Measurements from ENCODE around the gene PTGR2. TPM values are rescaled to one million over a fixed set of nuclear protein-coding genes. Genes with fewer than 3 reads are reported as not detected.
A peak's percentile ranks its signal among the peaks of the same experiment; 100 is the strongest.

The PTGR2 gene
- 5.7 TPM for total RNA-seq

DNA sequence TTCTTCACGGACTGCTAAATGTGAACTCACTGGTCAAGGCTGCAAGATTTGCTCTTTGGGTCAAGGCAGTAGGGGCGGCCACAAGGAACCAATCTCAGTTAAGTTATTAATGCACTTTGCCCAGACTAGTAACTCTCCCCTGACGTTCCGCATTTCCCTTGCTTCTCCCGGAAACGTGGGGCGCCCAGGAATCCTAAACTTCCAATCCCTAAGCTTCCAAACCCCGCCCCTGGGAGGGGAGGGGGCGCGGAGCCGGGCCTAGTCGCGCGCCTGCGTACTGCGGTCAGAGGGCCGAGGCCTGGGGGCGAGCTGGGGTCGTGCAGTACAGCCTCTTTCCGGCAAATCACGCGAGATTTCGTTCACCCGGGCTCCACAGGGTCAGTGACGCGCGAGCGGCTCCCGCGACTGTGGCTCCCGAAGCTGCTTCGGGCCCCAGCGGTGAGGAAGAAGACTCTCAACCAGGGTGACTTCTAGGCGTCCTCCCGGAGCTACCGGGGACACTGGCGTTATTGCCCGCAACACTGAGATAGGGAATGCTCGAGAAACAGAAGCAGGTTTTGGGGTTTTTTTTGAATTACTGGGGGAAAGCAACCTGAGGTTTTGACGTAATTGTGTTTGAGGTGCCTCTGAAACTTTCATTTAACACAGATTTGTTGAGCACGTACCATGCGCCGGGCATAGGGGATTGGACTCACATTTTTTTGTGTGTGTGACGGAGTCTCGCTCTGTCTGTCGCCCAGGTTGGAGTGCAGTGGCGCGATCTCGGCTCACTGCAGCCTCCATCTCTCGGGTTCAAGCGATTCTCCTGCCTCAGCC, at the start of gene PTGR2:
Gene PTGR2 (plus strand): TSS at position 265 of the 816 bp plus-strand sequence. CDS start 7,032 bp downstream, outside the sequence.
- H3K4me1 ChIP-seq (ENCODE audit: control insufficient read depth in 3 of 3, insufficient read depth in 3 of 3, low read length in 3 of 3) = peaks cover 7 to 10% (median 9%) of the 10 kb centered on the region in 3 donors
- no peaks in the 10 kb centered on the region for H3K27me3 ChIP-seq (ENCODE audit: control insufficient read depth in 3 of 3, insufficient read depth in 3 of 3, low read length in 3 of 3)
- peak within 1 kb of the TSS; percentile 86 to 99 (median 95) for H3K9ac ChIP-seq (ENCODE audit: low read depth in 1 of 3, low read length in 3 of 3)
- H3K9me3 ChIP-seq (ENCODE audit: control insufficient read depth in 3 of 3, low read length in 3 of 3) = no peaks in the 10 kb centered on the region
- H3K36me3 ChIP-seq (ENCODE audit: control insufficient read depth in 3 of 3, insufficient read depth in 3 of 3, low read length in 3 of 3) = no peaks in the 10 kb centered on the region
- H3K27ac ChIP-seq (ENCODE audit: low read depth, low read length) = peak within 1 kb of the TSS; percentile 85
- H3K4me3 ChIP-seq (ENCODE audit: low read length in 3 of 3) = peak within 1 kb of the TSS; percentile 82 to 94 (median 92)

GRCh38 chr14:73802431-73803188, 49.0 kb upstream of the PTGR2 start:
- Histone ChIP-seq H3K9ac (ENCODE audit: low read depth in 1 of 3, low read length in 3 of 3) (no peak overlapping the region), H3K27ac (ENCODE audit: low read depth, low read length) (no peak overlapping the region), H3K9me3 (ENCODE audit: control insufficient read depth in 3 of 3, low read length in 3 of 3) (no peaks in the 10 kb centered on the region), H3K27me3 (ENCODE audit: control insufficient read depth in 3 of 3, insufficient read depth in 3 of 3, low read length in 3 of 3) (no peaks in the 10 kb centered on the region), H3K4me1 (ENCODE audit: control insufficient read depth in 3 of 3, insufficient read depth in 3 of 3, low read length in 3 of 3) (peaks cover 4 to 7% (median 5%) of the 10 kb centered on the region in 3 donors), H3K36me3 (ENCODE audit: control insufficient read depth in 3 of 3, insufficient read depth in 3 of 3, low read length in 3 of 3) (peaks cover 0 to 2% (median 0%) of the 10 kb centered on the region in 3 donors), H3K4me3 (ENCODE audit: low read length in 3 of 3) (no peak overlapping the region)

GRCh38 chr14:73804636-73805035, 47.0 kb upstream of the PTGR2 start:
- no peak overlapping the region for H3K4me3 ChIP-seq (ENCODE audit: low read length in 3 of 3)
- H3K36me3 ChIP-seq (ENCODE audit: control insufficient read depth in 3 of 3, insufficient read depth in 3 of 3, low read length in 3 of 3) = peaks cover 0 to 2% (median 0%) of the 10 kb centered on the region in 3 donors
- no peaks in the 10 kb centered on the region for H3K9me3 ChIP-seq (ENCODE audit: control insufficient read depth in 3 of 3, low read length in 3 of 3)
- no peak overlapping the region for H3K9ac ChIP-seq (ENCODE audit: low read depth in 1 of 3, low read length in 3 of 3)
- H3K27ac ChIP-seq (ENCODE audit: low read depth, low read length) = no peak overlapping the region
- peaks cover 6 to 11% (median 11%) of the 10 kb centered on the region in 3 donors for H3K4me1 ChIP-seq (ENCODE audit: control insufficient read depth in 3 of 3, insufficient read depth in 3 of 3, low read length in 3 of 3)
- H3K27me3 ChIP-seq (ENCODE audit: control insufficient read depth in 3 of 3, insufficient read depth in 3 of 3, low read length in 3 of 3) = no peaks in the 10 kb centered on the region

DNA sequence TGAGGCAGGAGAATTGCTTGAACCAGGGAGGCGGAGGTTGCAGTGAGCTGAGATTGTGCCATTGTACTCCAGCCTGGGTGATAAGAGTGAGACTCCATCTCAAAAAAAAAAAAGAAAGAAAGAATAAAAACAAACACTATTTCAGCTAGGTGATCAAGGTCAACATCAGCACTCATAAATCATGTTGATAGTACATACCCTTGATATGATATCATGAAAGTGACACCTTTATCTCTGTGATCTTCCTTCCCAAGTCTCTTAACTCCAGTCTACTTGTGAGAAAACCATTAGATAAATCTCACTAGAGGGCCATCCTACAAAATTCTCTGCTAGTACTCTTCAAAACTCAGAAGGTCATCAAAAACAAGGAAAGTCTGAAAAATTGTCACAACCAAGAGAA, 44.2 kb upstream of the PTGR2 start:
- no peak overlapping the region for H3K4me3 ChIP-seq (ENCODE audit: low read length in 3 of 3)
- no peaks in the 10 kb centered on the region for H3K27me3 ChIP-seq (ENCODE audit: control insufficient read depth in 3 of 3, insufficient read depth in 3 of 3, low read length in 3 of 3)
- H3K27ac ChIP-seq (ENCODE audit: low read depth, low read length) = no peak overlapping the region
- peaks cover 5 to 11% (median 7%) of the 10 kb centered on the region in 3 donors for H3K4me1 ChIP-seq (ENCODE audit: control insufficient read depth in 3 of 3, insufficient read depth in 3 of 3, low read length in 3 of 3)
- H3K36me3 ChIP-seq (ENCODE audit: control insufficient read depth in 3 of 3, insufficient read depth in 3 of 3, low read length in 3 of 3) = no peaks in the 10 kb centered on the region
- H3K9ac ChIP-seq (ENCODE audit: low read depth in 1 of 3, low read length in 3 of 3) = no peak overlapping the region
- H3K9me3 ChIP-seq (ENCODE audit: control insufficient read depth in 3 of 3, low read length in 3 of 3) = no peaks in the 10 kb centered on the region

DNA sequence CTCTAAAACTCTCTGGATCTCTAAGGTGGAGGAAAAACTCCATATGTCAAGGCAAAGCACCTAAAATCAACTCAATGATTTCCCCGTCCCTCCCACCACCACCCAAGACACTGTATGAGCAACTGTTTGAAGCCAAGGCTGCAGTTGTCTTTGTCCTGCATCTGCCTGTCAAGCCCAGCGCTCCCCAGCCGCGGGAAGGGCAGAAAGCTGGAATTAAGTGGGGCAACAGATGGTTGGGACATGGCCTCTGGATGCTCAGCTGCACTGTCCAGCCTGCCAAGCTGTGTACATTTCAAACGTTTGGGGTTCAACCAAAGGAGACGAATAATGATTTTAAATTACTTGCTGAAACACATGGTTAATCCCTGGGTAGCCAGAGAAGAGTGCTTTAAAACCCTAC, 42.2 kb upstream of the PTGR2 start:
- Histone ChIP-seq H3K4me1 (ENCODE audit: control insufficient read depth in 3 of 3, insufficient read depth in 3 of 3, low read length in 3 of 3) (peaks cover 5 to 7% (median 7%) of the 10 kb centered on the region in 3 donors), H3K36me3 (ENCODE audit: control insufficient read depth in 3 of 3, insufficient read depth in 3 of 3, low read length in 3 of 3) (no peaks in the 10 kb centered on the region), H3K9ac (ENCODE audit: low read depth in 1 of 3, low read length in 3 of 3) (peak overlapping the region in 2 of 3 donors; percentile 14 to 54), H3K27me3 (ENCODE audit: control insufficient read depth in 3 of 3, insufficient read depth in 3 of 3, low read length in 3 of 3) (no peaks in the 10 kb centered on the region), H3K4me3 (ENCODE audit: low read length in 3 of 3) (peak overlapping the region in 1 of 3 donors; percentile 43), H3K9me3 (ENCODE audit: control insufficient read depth in 3 of 3, low read length in 3 of 3) (no peaks in the 10 kb centered on the region), H3K27ac (ENCODE audit: low read depth, low read length) (peak overlapping the region; percentile 51)

DNA sequence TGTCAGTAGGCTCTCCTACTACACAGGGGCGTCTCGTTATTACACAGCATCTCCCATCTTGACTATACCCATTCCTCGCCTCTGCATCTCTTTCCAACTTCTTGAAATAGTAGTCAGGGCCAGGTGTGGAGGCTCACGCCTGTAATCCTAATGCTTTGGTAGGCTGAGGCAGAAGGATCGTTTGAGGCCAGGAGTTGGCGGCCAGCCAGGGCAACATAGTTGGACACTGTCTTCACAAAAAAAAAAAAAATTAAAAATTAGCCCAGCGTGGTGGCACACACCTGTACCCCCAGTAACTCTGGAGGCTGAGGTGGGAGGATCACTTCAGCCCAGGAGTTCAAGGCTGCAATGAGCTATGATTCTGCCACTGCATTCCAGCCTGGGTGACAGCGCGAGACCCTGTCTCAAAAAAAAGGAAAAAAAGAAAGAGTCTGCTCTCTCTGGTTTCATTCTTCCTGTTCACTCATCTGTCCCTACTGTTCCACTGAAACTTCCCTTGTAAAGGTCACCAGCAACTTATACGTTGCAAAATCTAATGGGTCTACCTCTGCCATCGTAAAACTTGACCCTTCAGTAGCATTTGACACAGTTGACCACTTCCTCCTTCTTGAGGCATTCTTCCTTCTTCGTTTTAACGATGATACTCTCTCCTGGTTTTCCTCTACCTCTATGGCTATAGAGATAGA, 41.0 kb upstream of the PTGR2 start:
- Histone ChIP-seq H3K4me1 (ENCODE audit: control insufficient read depth in 3 of 3, insufficient read depth in 3 of 3, low read length in 3 of 3) (peaks cover 5 to 7% (median 7%) of the 10 kb centered on the region in 3 donors), H3K36me3 (ENCODE audit: control insufficient read depth in 3 of 3, insufficient read depth in 3 of 3, low read length in 3 of 3) (no peaks in the 10 kb centered on the region), H3K9ac (ENCODE audit: low read depth in 1 of 3, low read length in 3 of 3) (no peak overlapping the region), H3K27ac (ENCODE audit: low read depth, low read length) (no peak overlapping the region), H3K27me3 (ENCODE audit: control insufficient read depth in 3 of 3, insufficient read depth in 3 of 3, low read length in 3 of 3) (no peaks in the 10 kb centered on the region), H3K4me3 (ENCODE audit: low read length in 3 of 3) (no peak overlapping the region), H3K9me3 (ENCODE audit: control insufficient read depth in 3 of 3, low read length in 3 of 3) (no peaks in the 10 kb centered on the region)

- H3K27ac ChIP-seq (ENCODE audit: low read depth, low read length) = no peak overlapping the region
- H3K27me3 ChIP-seq (ENCODE audit: control insufficient read depth in 3 of 3, insufficient read depth in 3 of 3, low read length in 3 of 3) = no peaks in the 10 kb centered on the region
- peaks cover 5 to 7% (median 7%) of the 10 kb centered on the region in 3 donors for H3K4me1 ChIP-seq (ENCODE audit: control insufficient read depth in 3 of 3, insufficient read depth in 3 of 3, low read length in 3 of 3)
- H3K4me3 ChIP-seq (ENCODE audit: low read length in 3 of 3) = no peak overlapping the region
- H3K9ac ChIP-seq (ENCODE audit: low read depth in 1 of 3, low read length in 3 of 3) = no peak overlapping the region
- H3K9me3 ChIP-seq (ENCODE audit: control insufficient read depth in 3 of 3, low read length in 3 of 3) = no peaks in the 10 kb centered on the region
- no peaks in the 10 kb centered on the region for H3K36me3 ChIP-seq (ENCODE audit: control insufficient read depth in 3 of 3, insufficient read depth in 3 of 3, low read length in 3 of 3)
Measured at GRCh38 chr14:73811164-73811503, 40.5 kb upstream of the PTGR2 start.

DNA sequence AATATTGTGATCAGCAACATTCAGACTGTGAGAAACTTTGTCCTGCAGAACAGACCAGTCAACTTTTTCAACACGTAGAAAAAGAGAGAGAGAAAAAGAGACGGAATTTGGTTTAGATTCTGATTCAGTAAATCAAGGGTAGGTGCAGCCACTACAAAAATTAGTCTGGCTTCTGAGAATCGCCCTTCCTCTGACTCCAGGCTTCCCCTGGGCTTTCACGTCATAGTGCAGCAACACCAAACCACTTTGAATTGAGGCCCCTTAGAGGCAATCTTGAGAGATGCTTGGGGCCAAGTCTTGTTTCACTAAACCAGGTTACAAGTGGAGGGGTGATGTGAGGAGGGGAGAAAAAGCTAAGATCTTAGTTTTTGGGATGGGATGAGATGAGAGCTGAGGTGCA, 37.5 kb upstream of the PTGR2 start:
- H3K4me3 ChIP-seq (ENCODE audit: low read length in 3 of 3) = no peak overlapping the region
- H3K27me3 ChIP-seq (ENCODE audit: control insufficient read depth in 3 of 3, insufficient read depth in 3 of 3, low read length in 3 of 3) = no peaks in the 10 kb centered on the region
- no peak overlapping the region for H3K27ac ChIP-seq (ENCODE audit: low read depth, low read length)
- H3K4me1 ChIP-seq (ENCODE audit: control insufficient read depth in 3 of 3, insufficient read depth in 3 of 3, low read length in 3 of 3) = peaks cover 5 to 7% (median 7%) of the 10 kb centered on the region in 3 donors
- no peaks in the 10 kb centered on the region for H3K9me3 ChIP-seq (ENCODE audit: control insufficient read depth in 3 of 3, low read length in 3 of 3)
- no peak overlapping the region for H3K9ac ChIP-seq (ENCODE audit: low read depth in 1 of 3, low read length in 3 of 3)
- no peaks in the 10 kb centered on the region for H3K36me3 ChIP-seq (ENCODE audit: control insufficient read depth in 3 of 3, insufficient read depth in 3 of 3, low read length in 3 of 3)

DNA sequence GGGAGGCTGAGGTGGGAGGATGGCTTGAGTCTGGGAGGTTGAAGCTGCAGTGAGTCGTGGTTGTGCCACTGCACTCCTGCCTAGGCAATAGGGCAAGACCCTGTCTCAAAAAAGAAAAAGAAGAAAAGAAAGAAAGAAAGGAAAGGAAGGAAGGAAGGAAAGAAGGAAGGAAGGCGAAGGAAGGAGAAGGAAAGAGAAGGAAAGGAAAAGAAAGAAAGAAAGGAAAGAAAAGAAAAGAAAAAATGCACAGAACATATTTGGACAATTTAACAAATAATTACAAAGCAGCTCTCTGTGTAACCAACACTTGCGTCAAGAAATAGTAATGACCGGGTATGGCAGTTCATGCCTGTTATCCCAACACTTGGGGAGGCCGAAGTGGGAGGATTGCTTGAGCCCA, 35.8 kb upstream of the PTGR2 start:
- H3K4me3 ChIP-seq (ENCODE audit: low read length in 3 of 3) = no peak overlapping the region
- H3K27ac ChIP-seq (ENCODE audit: low read depth, low read length) = no peak overlapping the region
- H3K9ac ChIP-seq (ENCODE audit: low read depth in 1 of 3, low read length in 3 of 3) = no peak overlapping the region
- no peaks in the 10 kb centered on the region for H3K4me1 ChIP-seq (ENCODE audit: control insufficient read depth in 3 of 3, insufficient read depth in 3 of 3, low read length in 3 of 3)
- H3K36me3 ChIP-seq (ENCODE audit: control insufficient read depth in 3 of 3, insufficient read depth in 3 of 3, low read length in 3 of 3) = no peaks in the 10 kb centered on the region
- no peaks in the 10 kb centered on the region for H3K9me3 ChIP-seq (ENCODE audit: control insufficient read depth in 3 of 3, low read length in 3 of 3)
- H3K27me3 ChIP-seq (ENCODE audit: control insufficient read depth in 3 of 3, insufficient read depth in 3 of 3, low read length in 3 of 3) = no peaks in the 10 kb centered on the region
